Measurements from ENCODE around the gene TEX2. TPM values are rescaled to one million over a fixed set of nuclear protein-coding genes. Genes with fewer than 3 reads are reported as not detected.
A peak's percentile ranks its signal among the peaks of the same experiment; 100 is the strongest.

TEX2 gene
- polyA plus RNA-seq, 1 of the 3 experiments (the other 2 are of a cell fraction) = 24.0 TPM

DNA sequence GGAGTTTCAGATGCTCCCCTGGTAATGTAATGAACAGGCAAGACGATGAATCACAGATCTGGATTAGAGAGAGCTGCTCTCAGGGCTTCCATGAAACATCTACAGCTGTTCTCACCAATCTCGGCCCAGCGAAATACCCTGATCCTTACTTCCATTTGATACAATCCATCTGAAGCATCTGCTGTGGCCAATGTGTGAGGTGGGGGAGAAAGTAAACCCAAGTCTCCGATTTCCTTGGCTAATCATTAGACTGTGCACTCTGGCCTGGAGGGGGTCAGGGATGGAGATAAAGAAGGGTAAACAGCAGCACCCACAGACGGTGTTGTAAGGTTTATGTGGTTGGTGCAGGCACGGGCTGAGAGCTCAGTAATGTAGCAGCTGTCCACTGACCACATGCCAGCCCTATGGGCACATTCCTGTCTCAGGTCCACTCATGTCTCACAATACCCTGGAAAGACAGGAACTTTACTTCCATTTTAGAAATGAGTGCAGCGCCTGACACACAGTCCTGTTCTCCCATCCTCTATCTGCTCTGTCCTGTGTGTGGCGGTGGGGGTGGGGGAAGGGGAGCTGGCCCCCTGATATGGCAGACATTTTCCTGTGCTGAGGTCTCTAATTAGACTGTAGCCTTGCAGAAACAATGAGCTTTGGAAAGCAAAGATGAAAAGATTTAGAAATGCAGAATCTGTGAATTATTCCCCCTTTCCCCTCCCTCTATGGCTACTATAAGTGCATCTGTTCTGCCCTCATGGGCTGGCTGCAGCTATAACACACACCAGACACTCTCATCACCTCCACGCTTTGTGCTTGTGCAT is 84.8 kb downstream of the TEX2 start:
- peak; percentile 71 for DNase-seq
- TF ChIP-seq FOSL2 (IDR thresholded peaks at IDR 0.05; ENCODE audit: borderline replicate concordance, low read depth) = peak; percentile 49; the same call in 1 of the 2 replicates
- peak in 1 of 2 experiments; percentile 82; a peak in 2 of 4 replicates for TF ChIP-seq EP300 (IDR thresholded peaks at IDR 0.05; ENCODE audit: borderline replicate concordance in 1 of 2, low read depth in 1 of 2, low read length in 1 of 2)
- peak; percentile 91 for TF ChIP-seq CHD2 (IDR thresholded peaks at IDR 0.05; ENCODE audit: low read length, partially characterized antibody)
- TF ChIP-seq, protein P1, sequence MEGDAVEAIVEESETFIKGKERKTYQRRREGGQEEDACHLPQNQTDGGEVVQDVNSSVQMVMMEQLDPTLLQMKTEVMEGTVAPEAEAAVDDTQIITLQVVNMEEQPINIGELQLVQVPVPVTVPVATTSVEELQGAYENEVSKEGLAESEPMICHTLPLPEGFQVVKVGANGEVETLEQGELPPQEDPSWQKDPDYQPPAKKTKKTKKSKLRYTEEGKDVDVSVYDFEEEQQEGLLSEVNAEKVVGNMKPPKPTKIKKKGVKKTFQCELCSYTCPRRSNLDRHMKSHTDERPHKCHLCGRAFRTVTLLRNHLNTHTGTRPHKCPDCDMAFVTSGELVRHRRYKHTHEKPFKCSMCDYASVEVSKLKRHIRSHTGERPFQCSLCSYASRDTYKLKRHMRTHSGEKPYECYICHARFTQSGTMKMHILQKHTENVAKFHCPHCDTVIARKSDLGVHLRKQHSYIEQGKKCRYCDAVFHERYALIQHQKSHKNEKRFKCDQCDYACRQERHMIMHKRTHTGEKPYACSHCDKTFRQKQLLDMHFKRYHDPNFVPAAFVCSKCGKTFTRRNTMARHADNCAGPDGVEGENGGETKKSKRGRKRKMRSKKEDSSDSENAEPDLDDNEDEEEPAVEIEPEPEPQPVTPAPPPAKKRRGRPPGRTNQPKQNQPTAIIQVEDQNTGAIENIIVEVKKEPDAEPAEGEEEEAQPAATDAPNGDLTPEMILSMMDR (IDR thresholded peaks at IDR 0.05) = no peak
- TF ChIP-seq, protein P2, sequence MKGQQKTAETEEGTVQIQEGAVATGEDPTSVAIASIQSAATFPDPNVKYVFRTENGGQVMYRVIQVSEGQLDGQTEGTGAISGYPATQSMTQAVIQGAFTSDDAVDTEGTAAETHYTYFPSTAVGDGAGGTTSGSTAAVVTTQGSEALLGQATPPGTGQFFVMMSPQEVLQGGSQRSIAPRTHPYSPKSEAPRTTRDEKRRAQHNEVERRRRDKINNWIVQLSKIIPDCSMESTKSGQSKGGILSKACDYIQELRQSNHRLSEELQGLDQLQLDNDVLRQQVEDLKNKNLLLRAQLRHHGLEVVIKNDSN (IDR thresholded peaks at IDR 0.05; ENCODE audit: borderline replicate concordance, low read depth) = no peak
- TF ChIP-seq, protein P3, sequence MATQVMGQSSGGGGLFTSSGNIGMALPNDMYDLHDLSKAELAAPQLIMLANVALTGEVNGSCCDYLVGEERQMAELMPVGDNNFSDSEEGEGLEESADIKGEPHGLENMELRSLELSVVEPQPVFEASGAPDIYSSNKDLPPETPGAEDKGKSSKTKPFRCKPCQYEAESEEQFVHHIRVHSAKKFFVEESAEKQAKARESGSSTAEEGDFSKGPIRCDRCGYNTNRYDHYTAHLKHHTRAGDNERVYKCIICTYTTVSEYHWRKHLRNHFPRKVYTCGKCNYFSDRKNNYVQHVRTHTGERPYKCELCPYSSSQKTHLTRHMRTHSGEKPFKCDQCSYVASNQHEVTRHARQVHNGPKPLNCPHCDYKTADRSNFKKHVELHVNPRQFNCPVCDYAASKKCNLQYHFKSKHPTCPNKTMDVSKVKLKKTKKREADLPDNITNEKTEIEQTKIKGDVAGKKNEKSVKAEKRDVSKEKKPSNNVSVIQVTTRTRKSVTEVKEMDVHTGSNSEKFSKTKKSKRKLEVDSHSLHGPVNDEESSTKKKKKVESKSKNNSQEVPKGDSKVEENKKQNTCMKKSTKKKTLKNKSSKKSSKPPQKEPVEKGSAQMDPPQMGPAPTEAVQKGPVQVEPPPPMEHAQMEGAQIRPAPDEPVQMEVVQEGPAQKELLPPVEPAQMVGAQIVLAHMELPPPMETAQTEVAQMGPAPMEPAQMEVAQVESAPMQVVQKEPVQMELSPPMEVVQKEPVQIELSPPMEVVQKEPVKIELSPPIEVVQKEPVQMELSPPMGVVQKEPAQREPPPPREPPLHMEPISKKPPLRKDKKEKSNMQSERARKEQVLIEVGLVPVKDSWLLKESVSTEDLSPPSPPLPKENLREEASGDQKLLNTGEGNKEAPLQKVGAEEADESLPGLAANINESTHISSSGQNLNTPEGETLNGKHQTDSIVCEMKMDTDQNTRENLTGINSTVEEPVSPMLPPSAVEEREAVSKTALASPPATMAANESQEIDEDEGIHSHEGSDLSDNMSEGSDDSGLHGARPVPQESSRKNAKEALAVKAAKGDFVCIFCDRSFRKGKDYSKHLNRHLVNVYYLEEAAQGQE (IDR thresholded peaks at IDR 0.05; ENCODE audit: low read depth, low read length) = 0 out of 2 replicates have a peak, but pooled peaks have one; percentile 25
- TF ChIP-seq GATA2 (CRISPR knock-in tag; IDR thresholded peaks at IDR 0.05) = peak; percentile 86
- TF ChIP-seq FOXM1 (IDR thresholded peaks at IDR 0.05; ENCODE audit: low read depth) = no peak
- TF ChIP-seq TCF12 (IDR thresholded peaks at IDR 0.05) = peak; percentile 46
- no peak for TF ChIP-seq POLR2AphosphoS5 (IDR thresholded peaks at IDR 0.05; ENCODE audit: low read depth, low read length)
- TF ChIP-seq RAD21 (IDR thresholded peaks at IDR 0.05; ENCODE audit: low read length) = peak; percentile 47
- peak; percentile 77 for TF ChIP-seq RCOR1 (IDR thresholded peaks at IDR 0.05; ENCODE audit: low read length)
- peak; percentile 66 for TF ChIP-seq MXI1 (IDR thresholded peaks at IDR 0.05; ENCODE audit: low read depth, low read length)
- TF ChIP-seq SMC3 (IDR thresholded peaks at IDR 0.05; ENCODE audit: low read depth, low read length) = peak; percentile 25; the same call in 1 of the 2 replicates
- no peak for TF ChIP-seq NFIC (IDR thresholded peaks at IDR 0.05; ENCODE audit: borderline replicate concordance)
- no peak for TF ChIP-seq GABPA (IDR thresholded peaks at IDR 0.05; ENCODE audit: low read depth)
- peak; percentile 9; the same call in 1 of the 2 replicates for TF ChIP-seq RFX5 (IDR thresholded peaks at IDR 0.05; ENCODE audit: low read length)
- peak; percentile 43; the same call in 1 of the 2 replicates for TF ChIP-seq FOXJ3 (CRISPR knock-in tag; IDR thresholded peaks at IDR 0.05)
- TF ChIP-seq, protein P4, sequence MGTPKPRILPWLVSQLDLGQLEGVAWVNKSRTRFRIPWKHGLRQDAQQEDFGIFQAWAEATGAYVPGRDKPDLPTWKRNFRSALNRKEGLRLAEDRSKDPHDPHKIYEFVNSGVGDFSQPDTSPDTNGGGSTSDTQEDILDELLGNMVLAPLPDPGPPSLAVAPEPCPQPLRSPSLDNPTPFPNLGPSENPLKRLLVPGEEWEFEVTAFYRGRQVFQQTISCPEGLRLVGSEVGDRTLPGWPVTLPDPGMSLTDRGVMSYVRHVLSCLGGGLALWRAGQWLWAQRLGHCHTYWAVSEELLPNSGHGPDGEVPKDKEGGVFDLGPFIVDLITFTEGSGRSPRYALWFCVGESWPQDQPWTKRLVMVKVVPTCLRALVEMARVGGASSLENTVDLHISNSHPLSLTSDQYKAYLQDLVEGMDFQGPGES (IDR thresholded peaks at IDR 0.05; ENCODE audit: low read depth, low read length) = no peak
- no peak overlapping the region; the same call in 1 of the 2 replicates for H3K9ac ChIP-seq
- no peaks in the 10 kb centered on the region for H3K9me3 ChIP-seq
- no peaks in the 10 kb centered on the region for H4K20me1 ChIP-seq (ENCODE audit: insufficient read depth)
- H3K4me2 ChIP-seq = peak overlapping the region; percentile 64
- WGBS (ENCODE audit: low lambda C conversion rate) = 41% methylated on average over 9 of the region's 9 CpGs
- H2AFZ ChIP-seq (ENCODE audit: low read depth) = peak overlapping the region; percentile 47; the same call in 1 of the 2 replicates
- H3K27me3 ChIP-seq (ENCODE audit: insufficient read depth) = no peaks in the 10 kb centered on the region
- ChIA-PET CTCF (interaction anchor here (0.6 to 3.5 kb wide), 22 partner anchors 10 to 171 kb away, joined by 3 to 20 read pairs (median 5); partner anchors contain the start of gene ERN1), POLR2A (interaction anchor here (0.9 to 5.6 kb wide), 13 partner anchors 11 to 85 kb away, joined by 3 to 99 read pairs (median 4); partner anchors contain the start of gene TEX2)
- peaks cover 7% of the 10 kb centered on the region for H3F3A ChIP-seq (replicated peaks; ENCODE audit: insufficient read depth)
- H3K9me2 ChIP-seq = no peaks in the 10 kb centered on the region
- no peaks in the 10 kb centered on the region for H3K79me2 ChIP-seq (ENCODE audit: insufficient read depth)
- no peak overlapping the region for H3K4me3 ChIP-seq (ENCODE audit: low read depth in 2 of 2, low read length in 1 of 2)
- peaks cover 6 to 45% of the 10 kb centered on the region in 2 experiments for H3K36me3 ChIP-seq (replicated peaks in 1 of 2; ENCODE audit: control insufficient read depth in 1 of 2, insufficient read depth in 2 of 2, low read length in 1 of 2)
- H3K27ac ChIP-seq (ENCODE audit: low read depth in 2 of 2, low read length in 1 of 2) = peak overlapping the region; percentile 68 to 100
- peaks cover 16 to 42% of the 10 kb centered on the region in 2 experiments; a peak in 3 of 4 replicates for H3K4me1 ChIP-seq (ENCODE audit: control insufficient read depth in 1 of 2, insufficient read depth in 2 of 2, low read depth in 1 of 2, low read length in 1 of 2)
